GM12864 (cell line): ENCODE measurements around the gene TXNDC11.

Experiments used
- DNase-seq: peaks from one replicate; pipeline ENCODE4 v3.0.0-alpha.2; 2011; ENCODE audit warnings: low read depth
- H3K4me3 ChIP-seq: 2 replicates; pipeline ENCODE4 v1.5.1; 2011; ENCODE audit warnings: mild to moderate bottlenecking, low read depth, low read length, control low read depth
- CTCF ChIP-seq: IDR thresholded peaks from 2 replicates; pipeline ENCODE4 v1.5.1; 2011; ENCODE audit warnings: low read depth, mild to moderate bottlenecking, moderate library complexity, low read length, control low read depth, inconsistent platforms; ENCODE audit errors: missing control alignments

Gene TXNDC11

GRCh38 chr16:11630046-11630767 lies 112.5 kb downstream of the TXNDC11 start:
- no peak overlapping the region for H3K4me3 ChIP-seq
- no peak for DNase-seq
- TF ChIP-seq CTCF = no peak
